ENCODE measurements around the gene RAMP1.

Gene RAMP1

GRCh38 chr2:237900891-237901831 lies 41.7 kb downstream of the RAMP1 start:
- Histone ChIP-seq H3K27me3 (replicated peaks; ENCODE audit: control insufficient read depth, insufficient read depth, low read length) (no peaks in the 10 kb centered on the region), H3K36me3 (ENCODE audit: control insufficient read depth, insufficient read depth, low read length) (no peaks in the 10 kb centered on the region), H3K4me3 (replicated peaks; ENCODE audit: low read depth, low read length) (no peak overlapping the region)
- TF ChIP-seq CTCF (IDR thresholded peaks at IDR 0.05; ENCODE audit: insufficient read depth, low read length, poor library complexity, severe bottlenecking) = no peak
- DNase-seq (ENCODE audit: extremely low read depth, insufficient read length) = no peak

GRCh38 chr2:237901932-237902850 lies 42.8 kb downstream of the RAMP1 start:
- TF ChIP-seq CTCF (IDR thresholded peaks at IDR 0.05; ENCODE audit: insufficient read depth, low read length, poor library complexity, severe bottlenecking) = peak; percentile 27
- no peaks in the 10 kb centered on the region for H3K27me3 ChIP-seq (replicated peaks; ENCODE audit: control insufficient read depth, insufficient read depth, low read length)
- no peaks in the 10 kb centered on the region for H3K36me3 ChIP-seq (ENCODE audit: control insufficient read depth, insufficient read depth, low read length)
- no peak for DNase-seq (ENCODE audit: extremely low read depth, insufficient read length)
- H3K4me3 ChIP-seq (replicated peaks; ENCODE audit: low read depth, low read length) = no peak overlapping the region

DNA sequence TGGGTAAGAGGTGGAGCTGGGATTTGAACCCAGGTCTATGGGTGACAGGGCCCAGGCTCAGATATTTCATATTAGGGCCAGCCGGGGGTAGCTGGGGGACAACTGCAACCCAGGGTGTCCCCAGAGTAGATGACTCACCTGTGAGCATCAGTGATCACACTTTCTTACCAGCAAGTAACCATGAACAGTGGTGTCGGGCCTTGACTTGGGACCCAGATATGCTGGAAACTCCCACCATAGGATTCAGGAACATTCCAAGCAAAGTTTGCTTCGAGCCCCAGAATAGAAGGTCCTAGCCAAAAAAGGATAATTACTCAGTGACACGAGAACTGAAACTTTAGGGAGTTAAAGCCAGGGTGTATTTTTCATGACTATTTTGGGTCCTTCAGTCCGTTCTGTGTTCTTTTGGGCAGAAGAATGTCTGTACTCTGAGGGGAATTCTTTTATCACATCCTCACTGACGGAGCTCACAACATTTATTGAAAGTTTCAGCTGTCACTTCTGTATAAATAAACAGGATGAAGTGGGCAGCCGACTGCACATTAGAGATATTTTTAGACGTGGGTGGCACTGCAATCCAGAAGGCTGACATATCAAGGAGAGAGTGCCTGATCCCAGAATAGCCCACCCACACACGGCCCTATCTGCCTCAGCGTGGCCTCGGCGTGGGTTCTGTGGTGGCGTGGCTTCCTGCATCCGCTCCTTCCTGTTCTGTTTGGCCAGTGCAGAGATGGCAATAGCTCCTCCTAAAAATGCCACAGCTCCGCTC lies 45.6 kb downstream of the RAMP1 start:
- no peak for TF ChIP-seq CTCF (IDR thresholded peaks at IDR 0.05; ENCODE audit: insufficient read depth, low read length, poor library complexity, severe bottlenecking)
- Histone ChIP-seq H3K36me3 (ENCODE audit: control insufficient read depth, insufficient read depth, low read length) (no peaks in the 10 kb centered on the region), H3K4me3 (replicated peaks; ENCODE audit: low read depth, low read length) (no peak overlapping the region), H3K27me3 (replicated peaks; ENCODE audit: control insufficient read depth, insufficient read depth, low read length) (no peaks in the 10 kb centered on the region)
- peak; percentile 71 for DNase-seq (ENCODE audit: extremely low read depth, insufficient read length)

GRCh38 chr2:237907144-237907543 lies 47.7 kb downstream of the RAMP1 start:
- no peak for TF ChIP-seq CTCF (IDR thresholded peaks at IDR 0.05; ENCODE audit: insufficient read depth, low read length, poor library complexity, severe bottlenecking)
- DNase-seq (ENCODE audit: extremely low read depth, insufficient read length) = no peak
- Histone ChIP-seq H3K4me3 (replicated peaks; ENCODE audit: low read depth, low read length) (no peak overlapping the region), H3K27me3 (replicated peaks; ENCODE audit: control insufficient read depth, insufficient read depth, low read length) (no peaks in the 10 kb centered on the region), H3K36me3 (ENCODE audit: control insufficient read depth, insufficient read depth, low read length) (no peaks in the 10 kb centered on the region)

GRCh38 chr2:237909075-237909695 lies 49.8 kb downstream of the RAMP1 start:
- DNase-seq (ENCODE audit: extremely low read depth, insufficient read length) = no peak
- TF ChIP-seq CTCF (IDR thresholded peaks at IDR 0.05; ENCODE audit: insufficient read depth, low read length, poor library complexity, severe bottlenecking) = no peak
- Histone ChIP-seq H3K27me3 (replicated peaks; ENCODE audit: control insufficient read depth, insufficient read depth, low read length) (no peaks in the 10 kb centered on the region), H3K36me3 (ENCODE audit: control insufficient read depth, insufficient read depth, low read length) (no peaks in the 10 kb centered on the region), H3K4me3 (replicated peaks; ENCODE audit: low read depth, low read length) (no peak overlapping the region)
